SK-N-SH treated with all-trans-retinoic acid at 6 μM for 48 hours (cell line): ENCODE data around the gene ANKUB1.

Source experiments
- ARNTL ChIP-seq: fragments of 450-650 bp; formaldehyde crosslinking; IDR thresholded peaks from 2 replicates; pipeline ENCODE4 v1.5.0; 2020; ENCODE audit warnings: low read depth, mild to moderate bottlenecking, moderate library complexity, borderline replicate concordance
- BACH2 ChIP-seq: fragments of 250-450 bp; sonication (Bioruptor Pico); IDR thresholded peaks from 2 replicates; pipeline ENCODE4 v1.9.0; 2021; ENCODE audit warnings: mild to moderate bottlenecking, borderline replicate concordance
- GLIS3 ChIP-seq: fragments of 250-450 bp; sonication (Bioruptor Pico); IDR thresholded peaks from 2 replicates; pipeline ENCODE4 v1.5.0; 2020; ENCODE audit warnings: mild to moderate bottlenecking, moderate library complexity
- OSR1 ChIP-seq: fragments of 250-450 bp; sonication (Bioruptor Pico); IDR thresholded peaks from 2 replicates; pipeline ENCODE4 v1.8.0; 2022; ENCODE audit warnings: moderate library complexity, mild to moderate bottlenecking, inconsistent platforms
- ZFP30 ChIP-seq: fragments of 450-650 bp; formaldehyde crosslinking; IDR thresholded peaks from 2 replicates; pipeline ENCODE4 v1.5.0; 2022; ENCODE audit warnings: mild to moderate bottlenecking, moderate library complexity
- ZNF8 ChIP-seq: fragments of 450-650 bp; formaldehyde crosslinking; IDR thresholded peaks from 2 replicates; pipeline ENCODE4 v1.5.0; 2020; ENCODE audit warnings: mild to moderate bottlenecking, moderate library complexity

GRCh38 chr3:149717391-149718056 is 74.8 kb downstream of the ANKUB1 start:
- TF ChIP-seq ZNF8 (CRISPR knock-in tag), result no peak
- TF ChIP-seq GLIS3, result no peak
- no peak for TF ChIP-seq ZFP30 (CRISPR knock-in tag)
- TF ChIP-seq ARNTL, result no peak
- no peak for TF ChIP-seq OSR1 (CRISPR knock-in tag)
- no peak for TF ChIP-seq BACH2 (CRISPR knock-in tag)
